ENCODE measurements around the gene RGL2.

GRCh38 chr6:33288141-33288920, 10.4 kb downstream of the RGL2 start:
- TF ChIP-seq CTCF (IDR thresholded peaks at IDR 0.05), result no peak
- TF ChIP-seq POLR2A (IDR thresholded peaks at IDR 0.05), result no peak
- no peak for TF ChIP-seq EP300 (IDR thresholded peaks at IDR 0.05)

Data from tibial nerve (tissue), 4 donors.